ENCODE data around the gene CEP104. TPM values are rescaled to one million over a fixed set of nuclear protein-coding genes. Genes with fewer than 3 reads are reported as not detected.

Gene CEP104
- total RNA-seq, 1 experiment from 2014 or later, result 44.1 TPM

DNA sequence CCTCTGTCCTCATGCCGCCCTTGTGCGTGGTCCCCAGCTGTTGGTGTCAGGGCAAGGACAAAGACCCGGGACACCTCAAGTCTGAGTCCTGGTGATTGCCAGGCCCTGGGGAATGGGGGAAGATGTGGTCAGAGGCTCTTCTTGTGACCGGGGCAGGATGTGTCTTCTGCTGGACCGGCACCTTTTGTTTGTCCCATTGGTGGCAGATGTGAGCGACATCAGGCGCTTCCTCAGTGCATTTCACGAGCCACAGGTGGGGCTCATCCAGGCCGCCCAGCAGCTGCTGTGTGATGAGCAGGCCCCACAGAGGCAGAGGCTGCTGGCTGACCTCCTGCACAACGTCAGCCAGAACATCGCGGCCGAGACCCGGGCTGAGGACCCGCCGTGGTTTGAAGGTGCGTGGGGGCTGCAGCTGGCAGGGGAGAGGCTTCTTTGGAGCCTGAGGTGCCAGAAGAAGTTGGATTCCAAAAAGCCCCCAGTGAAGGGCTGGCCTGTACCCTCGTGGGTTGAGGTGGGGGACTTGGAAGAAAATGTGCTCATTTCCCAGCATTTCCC, 8.7 kb upstream of the CEP104 start:
- Histone ChIP-seq H3K4me2 (ENCODE audit: low read length) (no peak overlapping the region), H3K9me3 (ENCODE audit: control insufficient read depth in 1 of 2, insufficient read depth in 1 of 2, low read depth in 1 of 2, low read length in 2 of 2) (no peaks in the 10 kb centered on the region; a peak in 1 of 4 replicates), H3K79me2 (ENCODE audit: insufficient read depth, low read length) (no peaks in the 10 kb centered on the region), H3K4me1 (ENCODE audit: control insufficient read depth in 1 of 2, insufficient read depth in 2 of 2, low read length in 2 of 2) (no peaks in the 10 kb centered on the region), H3K27ac (ENCODE audit: low read depth, low read length) (no peak overlapping the region), H3K4me3 (replicated peaks in 1 of 2; ENCODE audit: low read depth in 1 of 2, low read length in 2 of 2) (no peak overlapping the region), H3K9me2 (ENCODE audit: insufficient read depth) (no peaks in the 10 kb centered on the region), H3K27me3 (ENCODE audit: insufficient read depth, low read length) (no peaks in the 10 kb centered on the region), H3K36me3 (ENCODE audit: control insufficient read depth in 1 of 2, insufficient read depth in 2 of 2, low read length in 2 of 2) (peaks cover 0 to 11% of the 10 kb centered on the region in 2 experiments; a peak in 1 of 4 replicates), H2AFZ (ENCODE audit: low read depth, low read length, poor library complexity, severe bottlenecking) (no peak overlapping the region), H4K20me1 (ENCODE audit: insufficient read depth) (no peaks in the 10 kb centered on the region), H3K9ac (ENCODE audit: low read length) (no peak overlapping the region)
- no peak for TF ChIP-seq YY1 (IDR thresholded peaks at IDR 0.05; ENCODE audit: extremely low read depth, insufficient replicate concordance, low read depth, low read length)
- TF ChIP-seq, protein P1, sequence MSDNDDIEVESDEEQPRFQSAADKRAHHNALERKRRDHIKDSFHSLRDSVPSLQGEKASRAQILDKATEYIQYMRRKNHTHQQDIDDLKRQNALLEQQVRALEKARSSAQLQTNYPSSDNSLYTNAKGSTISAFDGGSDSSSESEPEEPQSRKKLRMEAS (IDR thresholded peaks at IDR 0.05), result no peak
- no peak for TF ChIP-seq POLR2AphosphoS5 (IDR thresholded peaks at IDR 0.05; ENCODE audit: low read depth, low read length)
- TF ChIP-seq, protein P2, sequence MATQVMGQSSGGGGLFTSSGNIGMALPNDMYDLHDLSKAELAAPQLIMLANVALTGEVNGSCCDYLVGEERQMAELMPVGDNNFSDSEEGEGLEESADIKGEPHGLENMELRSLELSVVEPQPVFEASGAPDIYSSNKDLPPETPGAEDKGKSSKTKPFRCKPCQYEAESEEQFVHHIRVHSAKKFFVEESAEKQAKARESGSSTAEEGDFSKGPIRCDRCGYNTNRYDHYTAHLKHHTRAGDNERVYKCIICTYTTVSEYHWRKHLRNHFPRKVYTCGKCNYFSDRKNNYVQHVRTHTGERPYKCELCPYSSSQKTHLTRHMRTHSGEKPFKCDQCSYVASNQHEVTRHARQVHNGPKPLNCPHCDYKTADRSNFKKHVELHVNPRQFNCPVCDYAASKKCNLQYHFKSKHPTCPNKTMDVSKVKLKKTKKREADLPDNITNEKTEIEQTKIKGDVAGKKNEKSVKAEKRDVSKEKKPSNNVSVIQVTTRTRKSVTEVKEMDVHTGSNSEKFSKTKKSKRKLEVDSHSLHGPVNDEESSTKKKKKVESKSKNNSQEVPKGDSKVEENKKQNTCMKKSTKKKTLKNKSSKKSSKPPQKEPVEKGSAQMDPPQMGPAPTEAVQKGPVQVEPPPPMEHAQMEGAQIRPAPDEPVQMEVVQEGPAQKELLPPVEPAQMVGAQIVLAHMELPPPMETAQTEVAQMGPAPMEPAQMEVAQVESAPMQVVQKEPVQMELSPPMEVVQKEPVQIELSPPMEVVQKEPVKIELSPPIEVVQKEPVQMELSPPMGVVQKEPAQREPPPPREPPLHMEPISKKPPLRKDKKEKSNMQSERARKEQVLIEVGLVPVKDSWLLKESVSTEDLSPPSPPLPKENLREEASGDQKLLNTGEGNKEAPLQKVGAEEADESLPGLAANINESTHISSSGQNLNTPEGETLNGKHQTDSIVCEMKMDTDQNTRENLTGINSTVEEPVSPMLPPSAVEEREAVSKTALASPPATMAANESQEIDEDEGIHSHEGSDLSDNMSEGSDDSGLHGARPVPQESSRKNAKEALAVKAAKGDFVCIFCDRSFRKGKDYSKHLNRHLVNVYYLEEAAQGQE (IDR thresholded peaks at IDR 0.05; ENCODE audit: low read depth), result no peak
- TF ChIP-seq SRF (IDR thresholded peaks at IDR 0.05; ENCODE audit: low read depth), result no peak
- TF ChIP-seq, protein P3, sequence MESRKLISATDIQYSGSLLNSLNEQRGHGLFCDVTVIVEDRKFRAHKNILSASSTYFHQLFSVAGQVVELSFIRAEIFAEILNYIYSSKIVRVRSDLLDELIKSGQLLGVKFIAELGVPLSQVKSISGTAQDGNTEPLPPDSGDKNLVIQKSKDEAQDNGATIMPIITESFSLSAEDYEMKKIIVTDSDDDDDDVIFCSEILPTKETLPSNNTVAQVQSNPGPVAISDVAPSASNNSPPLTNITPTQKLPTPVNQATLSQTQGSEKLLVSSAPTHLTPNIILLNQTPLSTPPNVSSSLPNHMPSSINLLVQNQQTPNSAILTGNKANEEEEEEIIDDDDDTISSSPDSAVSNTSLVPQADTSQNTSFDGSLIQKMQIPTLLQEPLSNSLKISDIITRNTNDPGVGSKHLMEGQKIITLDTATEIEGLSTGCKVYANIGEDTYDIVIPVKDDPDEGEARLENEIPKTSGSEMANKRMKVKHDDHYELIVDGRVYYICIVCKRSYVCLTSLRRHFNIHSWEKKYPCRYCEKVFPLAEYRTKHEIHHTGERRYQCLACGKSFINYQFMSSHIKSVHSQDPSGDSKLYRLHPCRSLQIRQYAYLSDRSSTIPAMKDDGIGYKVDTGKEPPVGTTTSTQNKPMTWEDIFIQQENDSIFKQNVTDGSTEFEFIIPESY (IDR thresholded peaks at IDR 0.05; ENCODE audit: extremely low read depth, insufficient replicate concordance, low read length), result no peak
- no peak for TF ChIP-seq POLR2A (IDR thresholded peaks at IDR 0.05; ENCODE audit: borderline replicate concordance, extremely low read depth, insufficient read depth, insufficient read length)
- TF ChIP-seq EZH2 (IDR thresholded peaks at IDR 0.05), result no peak
- no peak for TF ChIP-seq CEBPB (IDR thresholded peaks at IDR 0.05; ENCODE audit: low read depth)
- TF ChIP-seq ELF1 (IDR thresholded peaks at IDR 0.05; ENCODE audit: borderline replicate concordance, low read depth), result no peak
- no peak for TF ChIP-seq JUND (IDR thresholded peaks at IDR 0.05)
- ATAC-seq, result no peak
- CTCF ChIA-PET, result no interaction called here
- RAD21 ChIA-PET (ENCODE audit: low non-redundant PET in 1 of 2, low total read pairs in 2 of 2, uncharacterized antibody in 2 of 2, unreplicated experiment in 2 of 2), result no interaction called here
- intact Hi-C loops (cut with micrococcal nuclease), result no loop called here
- DNase-seq (ENCODE audit: low read depth, low spot score), result no peak
- BruUV-seq (replicated peaks), result no TSS peak
- POLR2A ChIA-PET, result no interaction called here

Data from HCT116 (cell line).